GM18870 (cell line): Measurements from ENCODE around the gene B3GALNT2.

ENCODE experiments used
- ATAC-seq: cut with Tn5 transposase; IDR thresholded peaks from one replicate; pipeline ENCODE4 v1.9.1; 2021; ENCODE audit warnings: moderate library complexity; ENCODE audit not compliant: unreplicated experiment

The B3GALNT2 gene

DNA sequence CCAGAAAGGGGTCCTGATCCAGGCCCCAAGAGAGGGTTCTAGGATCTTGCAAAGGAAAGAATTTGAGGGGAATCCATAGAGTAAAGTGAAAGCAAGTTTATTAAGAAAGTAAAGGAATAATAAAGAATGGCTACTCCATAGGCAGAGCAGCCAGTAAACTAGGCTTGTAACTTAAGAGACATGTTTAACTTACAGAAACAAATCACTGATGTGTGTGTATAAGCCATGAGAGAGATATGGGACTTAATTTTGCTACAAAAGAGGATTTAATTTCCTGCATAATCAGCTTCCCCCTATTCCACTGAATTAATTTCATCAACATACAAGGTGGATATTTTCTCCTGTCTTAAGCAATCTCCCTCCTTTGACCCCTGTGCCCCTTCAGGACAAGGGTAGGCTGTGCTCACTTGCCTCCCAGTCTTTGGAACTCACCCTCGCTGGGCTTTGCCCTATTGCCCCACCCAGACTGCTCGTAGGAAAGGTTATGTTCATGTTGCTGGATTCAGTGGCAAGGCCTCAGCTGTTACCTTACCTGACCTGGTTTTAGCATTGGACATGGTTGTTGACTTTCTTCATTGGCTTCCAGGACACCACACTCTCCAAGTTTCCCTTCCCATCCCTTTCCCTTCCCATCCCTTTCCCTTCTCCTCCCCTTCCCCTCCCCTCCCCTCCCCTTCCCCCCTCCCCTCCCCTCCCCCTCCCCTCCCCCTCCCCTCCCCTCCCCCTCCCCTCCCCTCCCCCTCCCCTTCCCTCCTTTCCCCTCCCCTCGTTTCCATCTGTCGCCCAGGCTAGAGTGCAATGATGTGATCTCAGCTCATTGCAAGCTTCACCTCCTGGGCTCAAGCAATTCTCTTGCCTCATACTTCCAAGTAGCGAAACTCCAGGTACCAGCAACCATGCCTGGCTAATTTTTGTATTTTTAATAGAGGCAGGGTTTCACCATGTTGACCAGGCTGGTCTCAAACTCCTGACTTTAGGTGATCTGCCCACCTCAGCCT is 92.5 kb downstream of the B3GALNT2 start:
- no peak for ATAC-seq

DNA sequence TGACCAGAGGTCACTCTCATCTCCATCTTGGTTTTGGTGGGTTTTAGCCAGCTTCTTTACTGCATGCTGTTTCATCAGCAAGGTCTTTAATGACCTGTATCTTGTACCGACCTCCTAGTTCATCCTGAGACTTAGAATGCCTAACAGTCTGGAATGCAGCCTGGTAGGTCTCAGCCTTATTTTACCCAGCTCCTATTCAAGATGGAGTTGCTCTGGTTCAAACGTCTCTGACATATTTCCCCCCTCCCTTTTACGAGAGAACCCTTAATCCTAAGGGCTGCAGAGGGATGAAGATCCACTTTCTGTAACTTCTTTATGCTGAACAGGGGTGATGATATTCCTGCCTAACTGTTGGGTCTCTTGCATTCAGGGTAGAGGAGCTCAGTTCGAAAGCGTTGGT is 93.8 kb downstream of the B3GALNT2 start:
- ATAC-seq: no peak

DNA sequence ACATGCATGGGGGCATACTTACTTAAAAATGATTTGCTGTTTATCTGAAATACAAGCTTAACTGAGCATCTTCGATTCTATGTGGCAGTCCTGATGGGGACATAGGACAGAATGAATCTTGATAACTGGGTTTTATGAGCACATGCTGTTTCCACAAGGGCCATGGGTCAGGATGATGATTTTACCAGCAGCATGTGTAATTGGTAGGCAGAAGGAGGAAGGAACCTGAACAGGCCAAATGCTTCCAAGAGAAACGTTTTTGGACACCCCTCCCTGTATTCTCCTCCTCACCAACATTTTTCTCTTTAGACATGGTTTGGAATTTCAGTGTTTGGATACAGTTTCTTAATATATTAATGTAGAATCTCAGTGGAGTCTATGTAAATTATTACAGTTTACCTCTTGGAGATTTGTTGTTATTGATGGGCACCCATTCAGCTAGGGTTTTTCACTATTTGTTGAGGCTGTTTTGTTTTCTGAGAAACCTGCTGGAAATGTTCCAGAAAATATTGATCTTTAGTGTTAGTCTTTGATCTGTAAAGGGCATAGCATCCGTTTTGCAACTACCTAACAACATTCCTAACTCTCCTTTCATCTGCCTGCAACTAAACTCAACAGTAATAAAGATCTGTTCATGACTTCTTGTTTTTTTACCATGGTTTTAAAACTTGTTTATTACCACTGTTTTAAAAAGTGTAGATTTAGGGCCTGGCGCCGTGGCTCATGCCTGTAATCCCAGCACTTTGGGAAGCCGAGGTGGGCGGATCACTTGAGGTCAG is 95.0 kb downstream of the B3GALNT2 start:
- ATAC-seq: no peak

- no peak for ATAC-seq
Measured at GRCh38 chr1:235408503-235408960, 95.7 kb downstream of the B3GALNT2 start.

DNA sequence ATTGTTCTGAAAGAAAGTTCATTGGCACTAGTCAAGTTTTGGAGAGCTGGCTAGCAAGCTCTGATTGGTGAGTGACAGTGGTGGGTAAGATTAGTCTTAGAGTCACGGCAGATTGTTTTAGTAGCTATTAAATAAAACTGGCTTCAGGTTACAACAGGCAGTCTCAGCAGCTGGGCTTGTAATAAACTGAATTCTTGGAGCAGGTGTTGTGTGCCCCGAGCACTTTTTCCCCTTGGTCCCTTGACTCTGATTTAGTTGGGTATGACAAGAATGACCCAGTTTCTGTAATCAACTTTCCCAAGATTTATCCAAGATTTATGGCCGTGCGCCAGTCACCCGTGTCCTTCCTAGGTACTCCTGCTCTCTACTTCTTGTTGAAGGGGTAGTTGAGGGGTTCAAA is 96.8 kb downstream of the B3GALNT2 start:
- ATAC-seq: no peak

GRCh38 chr1:235404190-235404589 is 100.1 kb downstream of the B3GALNT2 start:
- no peak for ATAC-seq

DNA sequence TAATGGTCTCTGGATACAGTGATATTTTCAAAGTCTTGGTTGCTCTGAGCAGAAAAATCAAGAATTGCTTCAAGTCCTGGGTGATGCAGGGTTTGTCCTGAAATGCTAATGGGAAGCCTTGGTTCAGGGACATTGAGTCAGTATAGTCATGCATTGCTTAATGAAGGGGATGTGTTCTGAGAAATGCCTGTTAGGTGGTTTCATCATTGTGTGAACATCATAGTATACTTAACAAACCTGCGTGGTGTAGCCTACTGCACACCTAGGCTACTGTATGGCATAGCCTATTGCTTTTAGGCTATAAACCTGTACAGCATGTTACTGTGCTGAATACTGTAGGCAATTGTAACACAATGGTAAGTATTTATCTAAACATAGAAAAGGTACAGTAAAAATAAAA is 100.7 kb downstream of the B3GALNT2 start:
- no peak for ATAC-seq

GRCh38 chr1:235402457-235403200 is 101.6 kb downstream of the B3GALNT2 start:
- no peak for ATAC-seq

- ATAC-seq: no peak
Measured at GRCh38 chr1:235401251-235401650, 103.0 kb downstream of the B3GALNT2 start.
